ENCODE results near the gene SLC38A6. TPM values are rescaled to one million over a fixed set of nuclear protein-coding genes. Genes with fewer than 3 reads are reported as not detected.
"Not testable (repeated sequence)": the region's sequence is repeated elsewhere in the genome, so short reads cannot be mapped to it uniquely, and the experiment has no call there.

Gene SLC38A6
- total RNA-seq, 1 donor from 2014 or later, result 19.0 TPM

DNA sequence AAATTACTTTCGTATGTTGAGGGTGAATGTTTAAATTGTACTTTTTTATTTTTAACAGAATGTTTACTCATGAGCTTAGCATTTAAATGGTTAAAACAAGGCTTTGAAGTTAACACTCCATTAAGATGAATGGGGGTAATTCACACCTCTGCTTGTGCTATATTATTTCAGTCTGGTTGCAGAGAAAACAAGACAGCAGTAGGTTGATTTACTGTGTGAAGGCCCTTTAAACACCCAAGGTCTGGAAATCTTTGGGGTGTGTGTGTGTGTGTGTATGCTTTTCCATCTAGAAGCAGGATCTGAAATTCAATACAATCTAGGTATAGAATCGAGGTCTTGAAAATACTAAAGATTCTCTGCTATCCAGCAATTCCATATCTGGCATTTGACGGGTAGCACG is 83.8 kb downstream of the SLC38A6 start:
- peaks cover 4% of the 10 kb centered on the region for H3K9me3 Mint-ChIP-seq
- no peak for TF ChIP-seq EZH2 (IDR thresholded peaks at IDR 0.05)
- TF ChIP-seq EZH2phosphoT487 (IDR thresholded peaks at IDR 0.05), result no peak
- TF ChIP-seq, protein P1, sequence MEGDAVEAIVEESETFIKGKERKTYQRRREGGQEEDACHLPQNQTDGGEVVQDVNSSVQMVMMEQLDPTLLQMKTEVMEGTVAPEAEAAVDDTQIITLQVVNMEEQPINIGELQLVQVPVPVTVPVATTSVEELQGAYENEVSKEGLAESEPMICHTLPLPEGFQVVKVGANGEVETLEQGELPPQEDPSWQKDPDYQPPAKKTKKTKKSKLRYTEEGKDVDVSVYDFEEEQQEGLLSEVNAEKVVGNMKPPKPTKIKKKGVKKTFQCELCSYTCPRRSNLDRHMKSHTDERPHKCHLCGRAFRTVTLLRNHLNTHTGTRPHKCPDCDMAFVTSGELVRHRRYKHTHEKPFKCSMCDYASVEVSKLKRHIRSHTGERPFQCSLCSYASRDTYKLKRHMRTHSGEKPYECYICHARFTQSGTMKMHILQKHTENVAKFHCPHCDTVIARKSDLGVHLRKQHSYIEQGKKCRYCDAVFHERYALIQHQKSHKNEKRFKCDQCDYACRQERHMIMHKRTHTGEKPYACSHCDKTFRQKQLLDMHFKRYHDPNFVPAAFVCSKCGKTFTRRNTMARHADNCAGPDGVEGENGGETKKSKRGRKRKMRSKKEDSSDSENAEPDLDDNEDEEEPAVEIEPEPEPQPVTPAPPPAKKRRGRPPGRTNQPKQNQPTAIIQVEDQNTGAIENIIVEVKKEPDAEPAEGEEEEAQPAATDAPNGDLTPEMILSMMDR (IDR thresholded peaks at IDR 0.05), result no peak
- no peaks in the 10 kb centered on the region for H3K9me3 ChIP-seq (ENCODE audit: low read depth)
- no peak overlapping the region for H3K4me3 Mint-ChIP-seq
- H3K4me1 Mint-ChIP-seq, result no peaks in the 10 kb centered on the region
- H3F3A ChIP-seq (ENCODE audit: low read depth), result no peaks in the 10 kb centered on the region
- no peak overlapping the region for H3K9ac ChIP-seq
- no peaks in the 10 kb centered on the region for H3K79me2 ChIP-seq (ENCODE audit: low read depth)
- H3K36me3 Mint-ChIP-seq, result peaks cover 9% of the 10 kb centered on the region
- H3K4me3 ChIP-seq, result no peak overlapping the region
- H3K27me3 Mint-ChIP-seq (ENCODE audit: insufficient read depth, low read depth), result no peaks in the 10 kb centered on the region
- H4K20me1 ChIP-seq (ENCODE audit: low read depth), result no peaks in the 10 kb centered on the region
- H3K27me3 ChIP-seq, result no peaks in the 10 kb centered on the region
- no peak overlapping the region for H3K4me2 ChIP-seq
- DNase-seq (ENCODE audit: low spot score), result no peak
- H3K27ac Mint-ChIP-seq, result no peak overlapping the region
- no peaks in the 10 kb centered on the region for H3K4me1 ChIP-seq
- no peaks in the 10 kb centered on the region for H3K36me3 ChIP-seq
- H3K27ac ChIP-seq, result no peak overlapping the region
- no peak overlapping the region for H2AFZ ChIP-seq (replicated peaks)

DNA sequence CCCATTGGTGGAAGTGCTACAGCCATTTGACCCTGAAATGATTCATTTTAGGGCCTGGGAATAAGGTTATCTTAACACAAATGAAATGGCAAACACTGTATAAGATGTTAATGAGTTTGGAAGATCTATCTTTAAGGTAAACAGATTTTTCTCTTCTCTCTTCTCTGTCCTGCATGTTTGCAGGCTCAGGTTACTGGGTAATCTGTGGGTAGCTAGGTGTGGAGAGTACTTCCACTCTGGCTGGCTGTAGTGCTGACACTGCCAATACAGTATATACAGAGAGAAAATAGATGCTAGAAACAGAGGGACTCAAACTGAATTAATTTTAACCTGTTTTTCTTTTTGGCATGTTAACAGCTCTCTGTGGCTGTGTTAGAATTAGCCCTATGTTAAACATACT is 84.6 kb downstream of the SLC38A6 start:
- Histone ChIP-seq H2AFZ (replicated peaks) (no peak overlapping the region), H4K20me1 (ENCODE audit: low read depth) (no peaks in the 10 kb centered on the region), H3K4me3 (no peak overlapping the region), H3K9me3 (ENCODE audit: low read depth) (no peaks in the 10 kb centered on the region), H3F3A (ENCODE audit: low read depth) (no peaks in the 10 kb centered on the region), H3K4me1 (no peaks in the 10 kb centered on the region), H3K9ac (no peak overlapping the region), H3K79me2 (ENCODE audit: low read depth) (no peaks in the 10 kb centered on the region), H3K36me3 (no peaks in the 10 kb centered on the region), H3K4me2 (no peak overlapping the region), H3K27me3 (no peaks in the 10 kb centered on the region), H3K27ac (no peak overlapping the region)
- no peaks in the 10 kb centered on the region for H3K27me3 Mint-ChIP-seq (ENCODE audit: insufficient read depth, low read depth)
- H3K9me3 Mint-ChIP-seq, result peaks cover 4% of the 10 kb centered on the region
- peaks cover 9% of the 10 kb centered on the region for H3K36me3 Mint-ChIP-seq
- H3K4me3 Mint-ChIP-seq, result no peak overlapping the region
- no peaks in the 10 kb centered on the region for H3K4me1 Mint-ChIP-seq
- H3K27ac Mint-ChIP-seq, result no peak overlapping the region
- TF ChIP-seq, protein P1 (IDR thresholded peaks at IDR 0.05), result no peak
- no peak for DNase-seq (ENCODE audit: low spot score)

DNA sequence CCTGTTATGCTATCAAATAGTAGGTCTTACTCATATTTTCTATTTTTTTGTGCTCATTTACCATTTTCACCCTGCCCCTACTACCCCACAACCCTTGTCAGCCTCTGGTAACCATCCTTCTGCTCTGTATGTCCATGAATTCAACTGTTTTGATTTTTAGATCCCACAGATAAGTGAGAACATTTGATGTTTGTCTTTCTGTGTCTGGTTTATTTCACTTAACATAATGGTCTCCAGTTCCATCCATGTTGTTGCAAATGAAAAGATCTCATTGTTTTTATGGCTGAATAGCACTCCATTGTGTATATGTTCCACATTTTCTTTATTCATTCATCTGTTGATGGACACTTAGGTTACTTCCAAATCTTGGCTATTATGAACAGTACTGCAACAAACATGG is 91.4 kb downstream of the SLC38A6 start:
- H3K36me3 ChIP-seq; H3K27ac ChIP-seq; H3K27ac Mint-ChIP-seq; DNase-seq (ENCODE audit: low spot score); H3K9me3 Mint-ChIP-seq; H3K27me3 ChIP-seq; H3K9ac ChIP-seq; H4K20me1 ChIP-seq (ENCODE audit: low read depth); H3K4me3 ChIP-seq; H2AFZ ChIP-seq (replicated peaks); H3K4me1 Mint-ChIP-seq; H3K27me3 Mint-ChIP-seq (ENCODE audit: insufficient read depth, low read depth); H3K9me3 ChIP-seq (ENCODE audit: low read depth); H3K36me3 Mint-ChIP-seq; H3F3A ChIP-seq (ENCODE audit: low read depth); H3K4me2 ChIP-seq; H3K4me1 ChIP-seq; H3K79me2 ChIP-seq (ENCODE audit: low read depth); H3K4me3 Mint-ChIP-seq: not testable (repeated sequence)

DNA sequence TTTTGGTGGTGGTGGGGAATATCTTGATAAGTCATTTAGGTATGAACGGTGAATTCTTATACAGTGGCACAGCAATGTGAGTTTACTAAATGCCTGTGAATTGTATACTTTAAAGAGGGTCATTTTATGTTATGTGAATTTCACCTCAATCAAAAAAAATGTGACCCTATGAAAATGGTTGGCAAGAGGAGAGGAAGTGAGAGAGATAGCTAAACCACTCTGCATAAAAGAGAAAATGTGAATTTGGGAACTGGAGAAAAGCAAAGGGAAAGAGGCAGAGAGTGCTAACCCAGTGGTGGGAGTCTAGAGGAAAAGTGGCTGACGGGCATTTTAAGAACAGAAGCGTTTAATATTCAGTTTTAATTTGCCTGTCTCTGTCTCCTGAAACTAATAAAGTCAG is 93.8 kb downstream of the SLC38A6 start:
- no peak overlapping the region for H3K4me2 ChIP-seq
- H3K27ac ChIP-seq, result no peak overlapping the region
- H3K4me3 Mint-ChIP-seq, result no peak overlapping the region
- peaks cover 2% of the 10 kb centered on the region for H3K36me3 Mint-ChIP-seq
- no peaks in the 10 kb centered on the region for H3K79me2 ChIP-seq (ENCODE audit: low read depth)
- no peaks in the 10 kb centered on the region for H4K20me1 ChIP-seq (ENCODE audit: low read depth)
- no peak overlapping the region for H3K4me3 ChIP-seq
- no peaks in the 10 kb centered on the region for H3K36me3 ChIP-seq
- no peaks in the 10 kb centered on the region for H3K9me3 ChIP-seq (ENCODE audit: low read depth)
- no peaks in the 10 kb centered on the region for H3K4me1 Mint-ChIP-seq
- no peak overlapping the region for H2AFZ ChIP-seq (replicated peaks)
- no peaks in the 10 kb centered on the region for H3F3A ChIP-seq (ENCODE audit: low read depth)
- H3K27me3 Mint-ChIP-seq (ENCODE audit: insufficient read depth, low read depth), result no peaks in the 10 kb centered on the region
- TF ChIP-seq, protein P1 (IDR thresholded peaks at IDR 0.05), result no peak
- no peak for TF ChIP-seq EZH2 (IDR thresholded peaks at IDR 0.05)
- no peak for TF ChIP-seq EZH2phosphoT487 (IDR thresholded peaks at IDR 0.05)
- no peak overlapping the region for H3K9ac ChIP-seq
- H3K27me3 ChIP-seq, result no peaks in the 10 kb centered on the region
- H3K4me1 ChIP-seq, result no peaks in the 10 kb centered on the region
- no peaks in the 10 kb centered on the region for H3K9me3 Mint-ChIP-seq
- no peak overlapping the region for H3K27ac Mint-ChIP-seq
- no peak for DNase-seq (ENCODE audit: low spot score)
